ENCODE measurements around the gene SACS. TPM values are rescaled to one million over a fixed set of nuclear protein-coding genes. Genes with fewer than 3 reads are reported as not detected.

Gene SACS
- total RNA-seq = 34.3 and 72.9 TPM in 2 replicates

GRCh38 chr13:23433171-23434153 is at the start of gene SACS:
Gene SACS, minus strand, starts transcription at chr13:23433702. Its CDS starts 22,463 bp downstream, at chr13:23411239.

Other genes with a start within 250 kb of the SACS start
- gene TNFRSF19, start 136.7 kb upstream of the SACS start, total RNA-seq = 0.16 and 0.19 TPM in 2 replicates

Data from bladder microvascular endothelial cell (primary cell).